ENCODE data around the gene HAAO.

GRCh38 chr2:42815726-42816125 lies 23.3 kb upstream of the HAAO start:
- no peak for TF ChIP-seq REST (IDR thresholded peaks at IDR 0.05; ENCODE audit: borderline replicate concordance in 1 of 2, low read depth in 1 of 2, low read length in 2 of 2)
- TF ChIP-seq AGO2 (optimal IDR thresholded peaks at IDR 0.05; ENCODE audit: low read depth, low read length), result no peak
- no peak for TF ChIP-seq ZNF318 (CRISPR knock-in tag; IDR thresholded peaks at IDR 0.05)
- no peak for TF ChIP-seq ZNF552 (CRISPR knock-in tag; IDR thresholded peaks at IDR 0.05; ENCODE audit: borderline replicate concordance)
- no peak for TF ChIP-seq ZNF563 (CRISPR knock-in tag; IDR thresholded peaks at IDR 0.05)
- no peak for TF ChIP-seq HOXA9 (CRISPR knock-in tag; IDR thresholded peaks at IDR 0.05; ENCODE audit: borderline replicate concordance)
- no peak for TF ChIP-seq MEIS1 (CRISPR knock-in tag; IDR thresholded peaks at IDR 0.05; ENCODE audit: borderline replicate concordance)
- TF ChIP-seq RARG (CRISPR knock-in tag; IDR thresholded peaks at IDR 0.05; ENCODE audit: low read depth), result no peak
